OCI-LY1 (cell line): Measurements from ENCODE around the gene TNFAIP8.

ENCODE experiments used
- H2AFZ ChIP-seq: fragments of 200-600 bp; sonication (generic), shearing (Covaris generic); 2 replicates; pipeline ENCODE4 v1.6.0; 2014; ENCODE audit warnings: antibody characterized with exemption, mild to moderate bottlenecking, low read length
- H3F3A ChIP-seq: fragments of 200-600 bp; sonication (generic), shearing (Covaris generic); 2 replicates; pipeline ENCODE4 v1.6.0; 2014; ENCODE audit warnings: mild to moderate bottlenecking, antibody characterized with exemption, low read length, moderate library complexity; ENCODE audit not compliant: insufficient read depth
- H3K27ac ChIP-seq: fragments of 200-600 bp; sonication (generic); 2 replicates; pipeline ENCODE4 v1.5.1; 2014; ENCODE audit warnings: low read length, mixed run types, mild to moderate bottlenecking, low read depth; ENCODE audit not compliant: poor library complexity, severe bottlenecking
- H3K27me3 ChIP-seq: fragments of 200-600 bp; sonication (generic); 2 replicates; pipeline ENCODE4 v1.6.0; 2014; ENCODE audit warnings: antibody characterized with exemption, mild to moderate bottlenecking, low read length, moderate library complexity; ENCODE audit not compliant: insufficient read depth
- H3K36me3 ChIP-seq: fragments of 200-600 bp; sonication (generic); 2 replicates; pipeline ENCODE4 v1.6.1; 2014; ENCODE audit warnings: mild to moderate bottlenecking, antibody characterized with exemption, low read length, moderate library complexity, mixed read lengths; ENCODE audit not compliant: insufficient read depth
- H3K4me1 ChIP-seq: fragments of 200-600 bp; sonication (generic); 2 replicates; pipeline ENCODE4 v1.5.1; 2014; ENCODE audit warnings: mild to moderate bottlenecking, low read length, moderate library complexity; ENCODE audit not compliant: insufficient read depth, severe bottlenecking
- H3K4me2 ChIP-seq: fragments of 200-600 bp; sonication (generic), shearing (Covaris generic); 2 replicates; pipeline ENCODE4 v1.6.1; 2014; ENCODE audit warnings: low read length
- H3K4me3 ChIP-seq: fragments of 200-600 bp; sonication (generic); 2 replicates; pipeline ENCODE4 v1.5.1; 2014; ENCODE audit warnings: low read length, low read depth, mild to moderate bottlenecking, mixed read lengths; ENCODE audit not compliant: poor library complexity, severe bottlenecking
- H3K79me2 ChIP-seq: fragments of 200-600 bp; shearing (Covaris generic); 2 replicates; pipeline ENCODE4 v1.6.1; 2016; ENCODE audit warnings: mixed run types, low read length, mixed read lengths; ENCODE audit not compliant: insufficient read depth
- H3K9ac ChIP-seq: fragments of 200-600 bp; sonication (generic), shearing (Covaris generic); 2 replicates; pipeline ENCODE4 v1.6.1; 2014; ENCODE audit warnings: mild to moderate bottlenecking, low read length, mixed read lengths
- H3K9me2 ChIP-seq: fragments of 200-600 bp; sonication (generic), shearing (Covaris generic); 2 replicates; pipeline ENCODE4 v1.6.1; 2014; ENCODE audit warnings: low read depth, mild to moderate bottlenecking, low read length, mixed read lengths
- H3K9me3 ChIP-seq: fragments of 200-600 bp; shearing (Covaris generic); 2 replicates; pipeline ENCODE4 v1.6.1; 2014; ENCODE audit warnings: low read length, mixed read lengths
- H4K20me1 ChIP-seq: fragments of 200-600 bp; sonication (generic), shearing (Covaris generic); 2 replicates; pipeline ENCODE4 v1.6.0; 2016; ENCODE audit warnings: mild to moderate bottlenecking, low read length; ENCODE audit not compliant: insufficient read depth
- CTCF ChIP-seq: fragments of 200-600 bp; sonication (generic), shearing (Covaris generic); IDR thresholded peaks from 2 replicates; pipeline ENCODE4 v1.5.1; 2017; ENCODE audit warnings: mild to moderate bottlenecking, antibody characterized with exemption, low read length, moderate library complexity, mixed read lengths
- EZH2 ChIP-seq: fragments of 200-600 bp; sonication (generic), shearing (Covaris generic); IDR thresholded peaks from 2 replicates; pipeline ENCODE4 v1.8.0; 2017; ENCODE audit warnings: borderline replicate concordance, mixed run types, mild to moderate bottlenecking, antibody characterized with exemption, low read length, moderate library complexity, mixed read lengths

Gene TNFAIP8

DNA sequence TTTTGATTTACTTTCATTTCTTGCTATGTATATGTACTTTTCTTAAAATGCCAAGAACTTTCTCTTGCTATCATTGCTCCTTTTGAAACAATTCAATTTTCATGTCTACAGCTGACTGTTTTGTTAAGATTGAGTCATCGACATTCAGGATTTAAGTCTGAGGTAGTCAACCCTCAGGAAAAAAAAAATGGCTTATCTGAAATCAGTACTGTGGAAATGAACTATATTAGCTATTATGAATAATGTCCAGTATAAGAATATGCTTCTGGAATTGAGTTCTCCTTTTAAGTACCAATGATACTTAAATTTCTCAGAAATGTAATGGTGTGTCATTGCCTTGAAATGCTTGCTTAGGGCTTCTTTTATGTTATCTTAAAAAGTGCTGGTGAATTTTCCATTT lies 37.9 kb downstream of the TNFAIP8 start:
- TF ChIP-seq EZH2 (no peak), CTCF (no peak)
- Histone ChIP-seq H3K9me2 (no peaks in the 10 kb centered on the region), H3K27ac (no peak overlapping the region), H3K36me3 (peaks cover 37% of the 10 kb centered on the region), H3K4me2 (no peak overlapping the region), H3K27me3 (no peaks in the 10 kb centered on the region), H3K9me3 (no peaks in the 10 kb centered on the region), H2AFZ (no peak overlapping the region), H3K4me3 (no peak overlapping the region), H3K4me1 (peaks cover 67% of the 10 kb centered on the region), H3F3A (no peaks in the 10 kb centered on the region), H4K20me1 (no peaks in the 10 kb centered on the region), H3K9ac (no peak overlapping the region), H3K79me2 (peaks cover 32% of the 10 kb centered on the region)

- no peak for TF ChIP-seq EZH2
- no peak for TF ChIP-seq CTCF
- Histone ChIP-seq H3K9ac (no peak overlapping the region), H3K4me1 (peaks cover 60% of the 10 kb centered on the region), H3K79me2 (peaks cover 17% of the 10 kb centered on the region), H3K27me3 (no peaks in the 10 kb centered on the region), H3F3A (no peaks in the 10 kb centered on the region; the same call in 1 of the 2 replicates), H2AFZ (no peak overlapping the region), H4K20me1 (no peaks in the 10 kb centered on the region), H3K27ac (no peak overlapping the region), H3K9me3 (no peaks in the 10 kb centered on the region), H3K4me2 (no peak overlapping the region), H3K36me3 (peaks cover 37% of the 10 kb centered on the region), H3K4me3 (no peak overlapping the region), H3K9me2 (no peaks in the 10 kb centered on the region)
Measured at GRCh38 chr5:119395080-119395836, 39.4 kb downstream of the TNFAIP8 start.

GRCh38 chr5:119396030-119396664 lies 40.3 kb downstream of the TNFAIP8 start:
- no peaks in the 10 kb centered on the region; the same call in 1 of the 2 replicates for H3F3A ChIP-seq
- H3K9ac ChIP-seq = no peak overlapping the region
- peak overlapping the region; percentile 56 for H3K27ac ChIP-seq
- no peaks in the 10 kb centered on the region for H4K20me1 ChIP-seq
- H3K4me2 ChIP-seq = no peak overlapping the region
- H2AFZ ChIP-seq = no peak overlapping the region
- H3K4me1 ChIP-seq = peaks cover 56% of the 10 kb centered on the region
- H3K4me3 ChIP-seq = no peak overlapping the region
- peaks cover 8% of the 10 kb centered on the region for H3K79me2 ChIP-seq
- H3K27me3 ChIP-seq = no peaks in the 10 kb centered on the region
- TF ChIP-seq EZH2 (no peak), CTCF (no peak)
- no peaks in the 10 kb centered on the region for H3K9me2 ChIP-seq
- H3K9me3 ChIP-seq = no peaks in the 10 kb centered on the region
- peaks cover 37% of the 10 kb centered on the region for H3K36me3 ChIP-seq
